ENCODE measurements around the gene PON3. TPM values are rescaled to one million over a fixed set of nuclear protein-coding genes. Genes with fewer than 3 reads are reported as not detected.

The PON3 gene
- total RNA-seq, 1 experiment from 2014 or later = not detected

DNA sequence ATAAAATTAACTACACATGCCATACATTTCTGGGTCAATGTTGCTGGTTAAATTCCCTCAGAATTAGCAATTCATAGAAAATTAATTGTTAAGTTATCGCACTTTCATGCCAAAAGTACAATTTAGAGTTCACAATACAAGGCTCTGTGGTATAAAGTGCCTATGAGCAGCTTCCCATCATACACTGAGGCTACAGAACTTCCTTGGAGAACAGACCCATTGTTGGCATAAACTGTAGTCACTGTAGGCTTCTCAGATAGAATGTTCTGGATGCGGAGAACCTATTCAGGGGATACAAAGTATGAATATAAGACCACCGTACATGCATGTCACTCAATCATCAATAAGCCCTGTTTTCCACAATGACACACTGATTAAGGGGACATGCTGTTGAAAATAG, 9.0 kb upstream of the PON3 start:
- no peak overlapping the region for H2BK15ac ChIP-seq (ENCODE audit: low read depth, low read length)
- no peak overlapping the region for H3K56ac ChIP-seq (ENCODE audit: insufficient read length, low read depth, low read length)
- H4K20me1 ChIP-seq (ENCODE audit: control insufficient read depth, insufficient read depth, insufficient read length) = no peaks in the 10 kb centered on the region
- no peaks in the 10 kb centered on the region for H3K79me1 ChIP-seq (ENCODE audit: insufficient read depth, low read depth, low read length, poor library complexity, severe bottlenecking)
- H3K23me2 ChIP-seq (ENCODE audit: insufficient read length, low read depth, low read length, poor library complexity, severe bottlenecking) = no peaks in the 10 kb centered on the region
- Mint-ChIP-seq H3K9me3 (no peaks in the 10 kb centered on the region), H3K4me3 (no peak overlapping the region), H3K36me3 (ENCODE audit: insufficient read depth in 1 of 3, low read depth in 3 of 3) (peaks cover 0 to 14% (median 12%) of the 10 kb centered on the region in 3 experiments; a peak in 4 of 7 replicates), H3K27me3 (ENCODE audit: low read depth) (no peaks in the 10 kb centered on the region), H3K4me1 (peaks cover 8 to 9% of the 10 kb centered on the region in 2 experiments), H3K27ac (no peak overlapping the region)
- no peak overlapping the region for H2BK12ac ChIP-seq (ENCODE audit: insufficient read length, low read depth, low read length)
- H3K9ac ChIP-seq (ENCODE audit: extremely low read depth, insufficient read length, low read length) = no peak overlapping the region
- TF ChIP-seq, protein P1, sequence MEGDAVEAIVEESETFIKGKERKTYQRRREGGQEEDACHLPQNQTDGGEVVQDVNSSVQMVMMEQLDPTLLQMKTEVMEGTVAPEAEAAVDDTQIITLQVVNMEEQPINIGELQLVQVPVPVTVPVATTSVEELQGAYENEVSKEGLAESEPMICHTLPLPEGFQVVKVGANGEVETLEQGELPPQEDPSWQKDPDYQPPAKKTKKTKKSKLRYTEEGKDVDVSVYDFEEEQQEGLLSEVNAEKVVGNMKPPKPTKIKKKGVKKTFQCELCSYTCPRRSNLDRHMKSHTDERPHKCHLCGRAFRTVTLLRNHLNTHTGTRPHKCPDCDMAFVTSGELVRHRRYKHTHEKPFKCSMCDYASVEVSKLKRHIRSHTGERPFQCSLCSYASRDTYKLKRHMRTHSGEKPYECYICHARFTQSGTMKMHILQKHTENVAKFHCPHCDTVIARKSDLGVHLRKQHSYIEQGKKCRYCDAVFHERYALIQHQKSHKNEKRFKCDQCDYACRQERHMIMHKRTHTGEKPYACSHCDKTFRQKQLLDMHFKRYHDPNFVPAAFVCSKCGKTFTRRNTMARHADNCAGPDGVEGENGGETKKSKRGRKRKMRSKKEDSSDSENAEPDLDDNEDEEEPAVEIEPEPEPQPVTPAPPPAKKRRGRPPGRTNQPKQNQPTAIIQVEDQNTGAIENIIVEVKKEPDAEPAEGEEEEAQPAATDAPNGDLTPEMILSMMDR (conservative IDR thresholded peaks at IDR 0.05) = no peak
- no peak overlapping the region for H3K4ac ChIP-seq (ENCODE audit: low read depth, low read length)
- no CpG with 5 or more reads among the region's 3 CpGs for WGBS (ENCODE audit: extremely low coverage, insufficient read length, low lambda C conversion rate)
- DNase-seq = no peak
- H4K91ac ChIP-seq (ENCODE audit: insufficient read length, low read depth, low read length) = no peak overlapping the region
- no peak overlapping the region for H3K27ac ChIP-seq (ENCODE audit: insufficient read length, low read depth, low read length)
- H3T11ph ChIP-seq (ENCODE audit: low read length) = no peak overlapping the region
- no peak overlapping the region for H2AK5ac ChIP-seq (ENCODE audit: insufficient read length, low read length)
- H3K27me3 ChIP-seq (ENCODE audit: insufficient read depth, low read length) = no peaks in the 10 kb centered on the region
- no peak overlapping the region for H3K4me2 ChIP-seq (ENCODE audit: insufficient read depth, insufficient read length, low read length)
- no peaks in the 10 kb centered on the region for H3K9me3 ChIP-seq (ENCODE audit: control insufficient read depth, low read depth, low read length)
- H4K5ac ChIP-seq (ENCODE audit: insufficient read length, low read depth, low read length) = no peak overlapping the region
- no peaks in the 10 kb centered on the region for H3K4me1 ChIP-seq (ENCODE audit: insufficient read depth, low read length)
- H3K23ac ChIP-seq (ENCODE audit: insufficient read length, low read depth, low read length) = no peak overlapping the region
- H2BK20ac ChIP-seq (ENCODE audit: low read depth, low read length, poor library complexity, severe bottlenecking) = no peak overlapping the region
- H2BK120ac ChIP-seq (ENCODE audit: low read depth, low read length, poor library complexity, severe bottlenecking) = no peak overlapping the region
- no peaks in the 10 kb centered on the region for H3K79me2 ChIP-seq (ENCODE audit: insufficient read depth, low read length)
- no peak overlapping the region for H2AFZ ChIP-seq (ENCODE audit: low read length)
- H2BK5ac ChIP-seq (ENCODE audit: insufficient read length, low read length) = no peak overlapping the region
- no peak overlapping the region for H3K14ac ChIP-seq (ENCODE audit: insufficient read depth, low read length)
- no peak overlapping the region for H4K8ac ChIP-seq (replicated peaks; ENCODE audit: insufficient read length, low read depth, low read length)
- H3K18ac ChIP-seq (ENCODE audit: insufficient read length, low read depth, low read length) = no peak overlapping the region
